HCT116 (cell line): Measurements from ENCODE around the gene RPL13A. TPM values are rescaled to one million over a fixed set of nuclear protein-coding genes. Genes with fewer than 3 reads are reported as not detected.

Experiments used
- ATAC-seq: fragments of 200-7000 bp; cut with Tn5 transposase; 2 replicates; pipeline ENCODE4 v1.9.1; 2020; ENCODE audit warnings: mild to moderate bottlenecking, moderate library complexity
- BruUV-seq: library from RNA; stranded (reverse); fragments of 400-500 nt; replicated peaks from 2 replicates; lab custom pipeline; 2021; lab: Mats Ljungman, UMichigan
- CTCF ChIA-PET: fragments of 300-600 bp; sonication (Branson Sonifier 250); formaldehyde crosslinking; loops from one replicate; lab custom pipeline; 2021; ENCODE audit warnings: antibody characterized with exemption; lab: Charles Lee
- POLR2A ChIA-PET: fragments of 300-600, 350-600 bp; sonication (Branson Sonifier 250); formaldehyde crosslinking; loops from one replicate; lab custom pipeline; 2021; ENCODE audit warnings: antibody characterized with exemption; lab: Charles Lee
- RAD21 ChIA-PET, 2 experiments: fragments of 300-600 bp; sonication (Branson Sonifier 250); formaldehyde crosslinking; loops; one replicate each; lab custom pipeline; 2023; ENCODE audit warnings: low total read pairs in 2 of 2; ENCODE audit not compliant: uncharacterized antibody in 2 of 2, unreplicated experiment in 2 of 2, low non-redundant PET in 1 of 2; lab: Charles Lee
- DNase-seq: peaks from one replicate; pipeline ENCODE4 v3.0.0-alpha.2; 2010; ENCODE audit warnings: low read depth, low spot score
- H2AFZ ChIP-seq: fragments of 200-600 bp; shearing (Covaris generic), sonication (generic); 2 replicates; pipeline ENCODE4 v1.6.1; 2017; ENCODE audit warnings: low read depth, mixed run types, mixed read lengths, antibody characterized with exemption, low read length; ENCODE audit not compliant: poor library complexity, severe bottlenecking
- H3K27ac ChIP-seq: 2 replicates; pipeline ENCODE4 v1.5.1; 2012; ENCODE audit warnings: low read depth, low read length
- H3K27me3 ChIP-seq: fragments of 200-600 bp; sonication (generic); 2 replicates; pipeline ENCODE4 v1.6.1; 2016; ENCODE audit warnings: mixed run types, low read length, mixed read lengths; ENCODE audit not compliant: insufficient read depth
- H3K36me3 ChIP-seq, 2 experiments: fragments of 200-500 bp in 1 of 2; fragments of 200-600 bp in 1 of 2; sonication (Bioruptor generic) in 1 of 2; sonication (generic) in 1 of 2; 2 replicates each; pipeline versions ENCODE4 v1.5.1 to v1.6.1; 2014 to 2016; ENCODE audit warnings: low read length in 2 of 2, inconsistent platforms in 1 of 2, mixed read lengths in 1 of 2, mixed run types in 1 of 2; ENCODE audit not compliant: insufficient read depth in 2 of 2, control insufficient read depth in 1 of 2
- H3K4me1 ChIP-seq, 2 experiments: fragments of 200-600 bp in 1 of 2; sonication (generic) in 1 of 2; 2 replicates each; pipeline versions ENCODE4 v1.5.1 to v1.6.1; 2012 to 2017; ENCODE audit warnings: low read length in 2 of 2, inconsistent platforms in 1 of 2, mild to moderate bottlenecking in 1 of 2, mixed read lengths in 1 of 2, mixed run types in 1 of 2, moderate library complexity in 1 of 2; ENCODE audit not compliant: insufficient read depth in 2 of 2, control insufficient read depth in 1 of 2
- H3K4me2 ChIP-seq: fragments of 200-600 bp; sonication (generic); 2 replicates; pipeline ENCODE4 v1.6.1; 2017; ENCODE audit warnings: mixed run types, low read length, mixed read lengths
- H3K4me3 ChIP-seq, 2 experiments: fragments of 200-600 bp in 1 of 2; sonication (generic) in 1 of 2; replicated peaks in 1 of 2; 2 replicates each; pipeline ENCODE4 v1.5.1; 2011 to 2016; ENCODE audit warnings: low read length in 2 of 2, control low read depth in 1 of 2, low read depth in 1 of 2, mild to moderate bottlenecking in 1 of 2, mixed read lengths in 1 of 2, mixed run types in 1 of 2
- H3K79me2 ChIP-seq: fragments of 200-600 bp; sonication (generic); 2 replicates; pipeline ENCODE4 v1.6.1; 2017; ENCODE audit warnings: mild to moderate bottlenecking, mixed run types, low read length, moderate library complexity, mixed read lengths; ENCODE audit not compliant: insufficient read depth
- H3K9ac ChIP-seq: fragments of 200-600 bp; sonication (generic); 2 replicates; pipeline ENCODE4 v1.6.1; 2016; ENCODE audit warnings: low read length, mixed read lengths
- H3K9me2 ChIP-seq: fragments of 200-600 bp; sonication (generic), shearing (Covaris generic); 2 replicates; pipeline ENCODE4 v1.6.1; 2017; ENCODE audit warnings: mixed run types, mild to moderate bottlenecking, moderate library complexity; ENCODE audit not compliant: insufficient read depth
- H3K9me3 ChIP-seq, 2 experiments: fragments of 200-500 bp in 1 of 2; fragments of 200-600 bp in 1 of 2; sonication (Bioruptor generic) in 1 of 2; sonication (generic) in 1 of 2; 2 replicates each; pipeline ENCODE4 v1.6.1; 2014 to 2017; ENCODE audit warnings: low read length in 2 of 2, mixed read lengths in 2 of 2, inconsistent platforms in 1 of 2, low read depth in 1 of 2, mild to moderate bottlenecking in 1 of 2, mixed run types in 1 of 2, moderate library complexity in 1 of 2; ENCODE audit not compliant: control insufficient read depth in 1 of 2, insufficient read depth in 1 of 2
- H4K20me1 ChIP-seq: fragments of 200-600 bp; sonication (generic), shearing (Covaris generic); 2 replicates; pipeline ENCODE4 v1.6.1; 2017; ENCODE audit warnings: mixed run types, mild to moderate bottlenecking, moderate library complexity; ENCODE audit not compliant: insufficient read depth
- EGR1 ChIP-seq: IDR thresholded peaks from 2 replicates; pipeline ENCODE4 v1.6.1; 2012; ENCODE audit warnings: low read depth
- JUND ChIP-seq: IDR thresholded peaks from 2 replicates; pipeline ENCODE4 v1.6.1; 2012
- POLR2A ChIP-seq: IDR thresholded peaks from 2 replicates; pipeline ENCODE4 v1.7.0; 2011; ENCODE audit warnings: borderline replicate concordance; ENCODE audit not compliant: insufficient read depth, insufficient read length; ENCODE audit errors: extremely low read depth
- POLR2AphosphoS5 ChIP-seq: IDR thresholded peaks from 2 replicates; pipeline ENCODE4 v1.6.1; 2011; ENCODE audit warnings: mild to moderate bottlenecking, low read depth, low read length, moderate library complexity
- REST ChIP-seq: IDR thresholded peaks from 2 replicates; pipeline ENCODE4 v1.6.1; 2012; ENCODE audit warnings: low read depth
- SP1 ChIP-seq: IDR thresholded peaks from 2 replicates; pipeline ENCODE4 v1.6.1; 2012; ENCODE audit warnings: low read depth
- TCF7L2 ChIP-seq: IDR thresholded peaks from 2 replicates; pipeline ENCODE4 v1.7.0; 2011; ENCODE audit warnings: borderline replicate concordance, inconsistent platforms; ENCODE audit not compliant: insufficient read depth, insufficient read length; ENCODE audit errors: extremely low read depth
- YY1 ChIP-seq: IDR thresholded peaks from 2 replicates; pipeline ENCODE4 v1.6.1; 2011; ENCODE audit warnings: low read length, low read depth, moderate library complexity, mild to moderate bottlenecking; ENCODE audit not compliant: insufficient replicate concordance; ENCODE audit errors: extremely low read depth
- ZNF274 ChIP-seq: fragments of 200-500 bp; sonication (Bioruptor generic); IDR thresholded peaks from 2 replicates; pipeline ENCODE4 v1.6.1; 2014; ENCODE audit warnings: mild to moderate bottlenecking, low read depth, low read length, inconsistent platforms
- intact Hi-C: fragments of 100-400 bp; cut with micrococcal nuclease; formaldehyde crosslinking; loops from 2 replicates; pipeline ENCODE4 v1.10.0; 2022
- total RNA-seq: library from RNA; stranded (reverse); gene quantifications from one replicate; pipeline ENCODE4 v1.2.1, GENCODE V29; 2021; ENCODE audit not compliant: unreplicated experiment
- TF ChIP-seq, protein P1 (sequence below): IDR thresholded peaks from 2 replicates; pipeline ENCODE4 v1.6.1; 2012
- TF ChIP-seq, protein P2 (sequence below): IDR thresholded peaks from 2 replicates; pipeline ENCODE4 v1.6.1; 2012

The RPL13A gene
- total RNA-seq, 1 experiment from 2014 or later, result 3,719 TPM

- Histone ChIP-seq H3K9ac (no peak overlapping the region), H3K27me3 (no peaks in the 10 kb centered on the region), H3K4me2 (no peak overlapping the region), H3K36me3 (no peaks in the 10 kb centered on the region), H4K20me1 (no peaks in the 10 kb centered on the region), H3K79me2 (no peaks in the 10 kb centered on the region), H3K9me2 (no peaks in the 10 kb centered on the region), H3K9me3 (no peaks in the 10 kb centered on the region), H3K27ac (no peak overlapping the region), H3K4me3 (no peak overlapping the region), H2AFZ (no peak overlapping the region), H3K4me1 (peaks cover 0 to 10% of the 10 kb centered on the region in 2 experiments; a peak in 1 of 4 replicates)
- POLR2A ChIA-PET, result no interaction called here
- CTCF ChIA-PET, result interaction anchor here (2.4 kb wide), 1 partner anchor 12 kb away, joined by 11 read pairs; no protein-coding TSS in a partner anchor
- RAD21 ChIA-PET, result no interaction called here
- no peak for ATAC-seq
- no TSS peak for BruUV-seq
- no peak for TF ChIP-seq ZNF274
- TF ChIP-seq EGR1, result no peak
- TF ChIP-seq YY1, result no peak
- TF ChIP-seq POLR2AphosphoS5, result no peak
- no peak for TF ChIP-seq JUND
- TF ChIP-seq SP1, result no peak
- TF ChIP-seq REST, result no peak
- TF ChIP-seq, protein P1, sequence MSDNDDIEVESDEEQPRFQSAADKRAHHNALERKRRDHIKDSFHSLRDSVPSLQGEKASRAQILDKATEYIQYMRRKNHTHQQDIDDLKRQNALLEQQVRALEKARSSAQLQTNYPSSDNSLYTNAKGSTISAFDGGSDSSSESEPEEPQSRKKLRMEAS, result no peak
- TF ChIP-seq TCF7L2, result no peak
- TF ChIP-seq, protein P2, sequence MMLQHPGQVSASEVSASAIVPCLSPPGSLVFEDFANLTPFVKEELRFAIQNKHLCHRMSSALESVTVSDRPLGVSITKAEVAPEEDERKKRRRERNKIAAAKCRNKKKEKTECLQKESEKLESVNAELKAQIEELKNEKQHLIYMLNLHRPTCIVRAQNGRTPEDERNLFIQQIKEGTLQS, result no peak
- TF ChIP-seq POLR2A, result no peak
- DNase-seq, result no peak
- intact Hi-C loops, result no loop called here
Observed at GRCh38 chr19:49534632-49535385, 47.4 kb downstream of the RPL13A start.
